ENCODE measurements around the gene SLC9A8. TPM values are rescaled to one million over a fixed set of nuclear protein-coding genes. Genes with fewer than 3 reads are reported as not detected.
"Not testable (repeated sequence)": the region's sequence is repeated elsewhere in the genome, so short reads cannot be mapped to it uniquely, and the experiment has no call there.

SLC9A8 gene
- polyA plus RNA-seq, 2 of the 4 experiments (the other 2 are of a cell fraction), result 5.0 to 7.9 TPM

- WGBS (ENCODE audit: missing lambda C conversion rate), result 84% methylated on average over 1 of the region's 1 CpG
- TF ChIP-seq PHF8 (IDR thresholded peaks at IDR 0.05; ENCODE audit: borderline replicate concordance, low read depth) (no peak), CBX2 (IDR thresholded peaks at IDR 0.05; ENCODE audit: borderline replicate concordance, low read depth) (no peak)
- DNase-seq (ENCODE audit: low read depth in 1 of 2, low spot score in 1 of 2) (no peak), FAIRE-seq (no peak), ATAC-seq (no peak)
- POLR2A ChIA-PET, result no interaction called here
- Histone ChIP-seq H3K4me2 (no peak overlapping the region), H3K9me3 (0 out of 3 replicates have a peak, but pooled peaks cover 5% of the 10 kb centered on the region), H3K27ac (no peak overlapping the region), H3K4me1 (0 out of 3 replicates have a peak, but pooled peaks cover 9% of the 10 kb centered on the region), H3K4me3 (no peak overlapping the region)
- CTCF ChIA-PET, result interaction anchor here (0.7 kb wide), 1 partner anchor 268 kb away, joined by 4 read pairs; no protein-coding TSS in a partner anchor
These were observed 9.2 kb upstream of the SLC9A8 start for GRCh38 chr20:49803418-49803817.

- 53% methylated on average over 3 of the region's 3 CpGs for WGBS (ENCODE audit: missing lambda C conversion rate)
- ChIA-PET POLR2A (no interaction called here), CTCF (interaction anchor here (0.6 to 1.4 kb wide), 3 partner anchors 14 to 99 kb away, joined by 3 to 5 read pairs (median 4); no protein-coding TSS in a partner anchor)
- no peak for FAIRE-seq
- no peak for ATAC-seq
- Histone ChIP-seq H3K4me1 (0 out of 3 replicates have a peak, but pooled peaks cover 9% of the 10 kb centered on the region), H3K4me2 (no peak overlapping the region), H3K27ac (peak overlapping the region in 1 of 2 experiments; percentile 31; a peak in 2 of 6 replicates), H3K4me3 (no peak overlapping the region), H3K9me3 (0 out of 3 replicates have a peak, but pooled peaks cover 5% of the 10 kb centered on the region)
- no peak for DNase-seq (ENCODE audit: low read depth in 1 of 2, low spot score in 1 of 2)
- no peak for TF ChIP-seq CBX2 (IDR thresholded peaks at IDR 0.05; ENCODE audit: borderline replicate concordance, low read depth)
- TF ChIP-seq, protein P1, sequence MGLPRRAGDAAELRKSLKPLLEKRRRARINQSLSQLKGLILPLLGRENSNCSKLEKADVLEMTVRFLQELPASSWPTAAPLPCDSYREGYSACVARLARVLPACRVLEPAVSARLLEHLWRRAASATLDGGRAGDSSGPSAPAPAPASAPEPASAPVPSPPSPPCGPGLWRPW (IDR thresholded peaks at IDR 0.05), result no peak
- TF ChIP-seq TP53 (CRISPR knock-in tag; IDR thresholded peaks at IDR 0.05), result no peak
- no peak for TF ChIP-seq GATA3 (IDR thresholded peaks at IDR 0.05; ENCODE audit: borderline replicate concordance)
- TF ChIP-seq RARB (CRISPR knock-in tag; IDR thresholded peaks at IDR 0.05), result no peak
These were observed 8.3 kb upstream of the SLC9A8 start for GRCh38 chr20:49804364-49804763.

DNA sequence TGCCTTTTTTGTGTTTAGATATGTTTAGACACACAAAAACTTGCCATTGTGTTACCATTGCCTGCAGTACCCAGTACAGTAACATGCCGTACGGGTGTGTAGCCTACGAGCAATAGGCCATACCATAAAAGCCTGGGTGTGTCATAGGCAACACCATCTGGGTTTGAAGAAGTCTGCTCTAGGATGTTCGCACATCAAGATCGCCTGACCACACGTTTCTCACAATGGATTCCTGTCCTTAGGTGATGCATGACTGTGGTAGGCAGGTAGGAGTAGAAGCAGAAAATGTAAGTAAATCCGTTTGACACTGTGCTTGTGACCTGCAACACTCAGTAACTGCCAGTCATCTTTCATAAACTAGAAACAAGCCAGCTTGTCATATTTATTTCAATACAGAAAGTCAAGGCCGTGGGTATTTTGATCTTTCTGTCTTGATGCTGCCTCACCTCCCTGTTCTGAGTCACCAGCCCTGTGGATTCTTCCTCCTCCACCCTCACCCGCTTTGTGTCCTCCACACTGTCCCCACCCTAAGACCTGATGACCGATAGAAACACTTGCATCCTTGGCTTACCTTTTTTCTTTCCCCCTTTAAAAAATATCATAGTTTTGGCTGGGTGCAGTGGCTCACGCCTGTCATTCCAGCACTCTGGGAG, 7.3 kb upstream of the SLC9A8 start:
- DNase-seq (ENCODE audit: low read depth in 1 of 2, low spot score in 1 of 2); H3K9me3 ChIP-seq; H3K4me1 ChIP-seq; H3K4me3 ChIP-seq; POLR2A ChIA-PET; FAIRE-seq: not testable (repeated sequence)
- CTCF ChIA-PET, result interaction anchor here (0.9 to 1.4 kb wide), 2 partner anchors 15 to 41 kb away, joined by 3 to 4 read pairs; no protein-coding TSS in a partner anchor
- Histone ChIP-seq H3K27ac (peak overlapping the region in 1 of 2 experiments; percentile 56; a peak in 1 of 6 replicates), H3K4me2 (0 out of 3 replicates have a peak overlapping the region, but pooled peaks have one; percentile 16)
- peak in 1 of 2 experiments; percentile 38; a peak in 1 of 6 replicates for ATAC-seq
- TF ChIP-seq NFE2L2 (conservative IDR thresholded peaks at IDR 0.05; ENCODE audit: low read length), result 0 out of 2 replicates have a peak, but pooled peaks have one; percentile 30
- 76% methylated on average over 9 of the region's 11 CpGs for WGBS (ENCODE audit: missing lambda C conversion rate)

GRCh38 chr20:49808753-49809152, 3.9 kb upstream of the SLC9A8 start:
- no peak for FAIRE-seq
- Histone ChIP-seq H3K4me2 (no peak overlapping the region), H3K4me3 (no peak overlapping the region), H3K9me3 (0 out of 3 replicates have a peak, but pooled peaks cover under 1% of the 10 kb centered on the region), H3K4me1 (peaks cover 14% of the 10 kb centered on the region), H3K27ac (no peak overlapping the region)
- no peak for DNase-seq (ENCODE audit: low read depth in 1 of 2, low spot score in 1 of 2)
- CTCF ChIA-PET, result interaction anchor here (0.9 to 1.8 kb wide), 2 partner anchors 21 to 37 kb away, joined by 4 to 5 read pairs; no protein-coding TSS in a partner anchor
- no peak for ATAC-seq
- TF ChIP-seq, protein P2, sequence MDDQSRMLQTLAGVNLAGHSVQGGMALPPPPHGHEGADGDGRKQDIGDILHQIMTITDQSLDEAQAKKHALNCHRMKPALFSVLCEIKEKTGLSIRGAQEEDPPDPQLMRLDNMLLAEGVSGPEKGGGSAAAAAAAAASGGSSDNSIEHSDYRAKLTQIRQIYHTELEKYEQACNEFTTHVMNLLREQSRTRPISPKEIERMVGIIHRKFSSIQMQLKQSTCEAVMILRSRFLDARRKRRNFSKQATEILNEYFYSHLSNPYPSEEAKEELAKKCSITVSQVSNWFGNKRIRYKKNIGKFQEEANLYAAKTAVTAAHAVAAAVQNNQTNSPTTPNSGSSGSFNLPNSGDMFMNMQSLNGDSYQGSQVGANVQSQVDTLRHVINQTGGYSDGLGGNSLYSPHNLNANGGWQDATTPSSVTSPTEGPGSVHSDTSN (IDR thresholded peaks at IDR 0.05), result no peak
- POLR2A ChIA-PET, result no interaction called here
- WGBS (ENCODE audit: missing lambda C conversion rate), result 86% methylated on average over 8 of the region's 8 CpGs

DNA sequence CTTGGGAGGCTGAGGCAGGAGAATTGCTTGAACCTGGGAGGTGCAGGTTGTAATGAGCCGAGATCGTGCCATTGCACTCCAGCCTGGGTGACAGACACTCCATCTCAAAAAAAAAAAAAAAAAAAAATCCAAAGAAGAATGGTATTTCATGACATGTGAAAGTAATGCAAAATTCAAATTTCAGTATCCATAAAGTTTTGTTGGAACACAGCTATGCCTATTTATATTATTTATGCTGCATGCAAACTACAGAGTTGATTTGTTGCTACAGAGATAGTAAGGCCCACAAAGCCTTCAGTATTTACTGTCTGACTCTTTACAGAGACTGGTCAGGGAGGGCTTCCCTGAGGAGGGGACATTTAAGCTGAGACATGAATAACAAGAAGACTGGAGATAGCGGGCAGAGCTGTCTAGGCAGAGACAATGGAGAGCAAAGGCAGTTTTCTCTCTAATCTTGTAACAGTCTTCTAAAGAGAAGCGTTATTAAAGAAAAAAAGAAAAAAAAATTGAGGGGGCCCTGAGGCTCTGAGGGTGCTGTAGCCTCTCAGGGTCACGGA, 2.7 kb upstream of the SLC9A8 start:
- CTCF ChIA-PET, result interaction anchor here (1.5 to 1.8 kb wide), 3 partner anchors 36 to 198 kb away, joined by 3 to 5 read pairs (median 4); no protein-coding TSS in a partner anchor
- POLR2A ChIA-PET, result no interaction called here
- no peak for ATAC-seq
- TF ChIP-seq, protein P2 (IDR thresholded peaks at IDR 0.05), result no peak
- TF ChIP-seq JUNB (IDR thresholded peaks at IDR 0.05), result no peak
- no peak for TF ChIP-seq POLR2AphosphoS2 (conservative IDR thresholded peaks at IDR 0.05; ENCODE audit: low read length)
- no peak for TF ChIP-seq TP53 (CRISPR knock-in tag; IDR thresholded peaks at IDR 0.05)
- TF ChIP-seq RNF2 (IDR thresholded peaks at IDR 0.05; ENCODE audit: borderline replicate concordance, low read depth), result no peak
- no peak for TF ChIP-seq KDM1A (IDR thresholded peaks at IDR 0.05; ENCODE audit: low read depth)
- no peak for TF ChIP-seq NPAS2 (CRISPR knock-in tag; IDR thresholded peaks at IDR 0.05; ENCODE audit: borderline replicate concordance)
- TF ChIP-seq FOXS1 (CRISPR knock-in tag; IDR thresholded peaks at IDR 0.05), result no peak
- no peak for TF ChIP-seq POLR2A (IDR thresholded peaks at IDR 0.05; ENCODE audit: low read length)
- no peak for TF ChIP-seq EP300 (IDR thresholded peaks at IDR 0.05)
- TF ChIP-seq BHLHE40 (IDR thresholded peaks at IDR 0.05; ENCODE audit: low read depth, low read length), result no peak
- TF ChIP-seq ELK1 (IDR thresholded peaks at IDR 0.05; ENCODE audit: low read depth, low read length), result no peak
- TF ChIP-seq SMC3 (IDR thresholded peaks at IDR 0.05), result no peak
- DNase-seq (ENCODE audit: low read depth in 1 of 2, low spot score in 1 of 2), result no peak
- 88% methylated on average over 5 of the region's 5 CpGs for WGBS (ENCODE audit: missing lambda C conversion rate)
- no peak overlapping the region for H3K4me3 ChIP-seq
- FAIRE-seq, result no peak
- H3K4me1 ChIP-seq, result peaks cover 24% of the 10 kb centered on the region
- peak overlapping the region in 1 of 2 experiments; percentile 96; a peak in 3 of 6 replicates for H3K27ac ChIP-seq
- no peak overlapping the region for H3K4me2 ChIP-seq
- H3K9me3 ChIP-seq, result no peaks in the 10 kb centered on the region
